K562 (cell line): ENCODE data around the gene HPDL. TPM values are rescaled to one million over a fixed set of nuclear protein-coding genes. Genes with fewer than 3 reads are reported as not detected.

Experiments
- ATF7 ChIP-seq: fragments of 450-650 bp; IDR thresholded peaks from 2 replicates; pipeline ENCODE4 v1.7.1; 2014; ENCODE audit warnings: mild to moderate bottlenecking, moderate library complexity
- BRCA1 ChIP-seq, 2 experiments: fragments of 450-650 bp in 1 of 2; sonication (generic) in 1 of 2; formaldehyde crosslinking in 1 of 2; IDR thresholded peaks; 2 replicates each; pipeline versions ENCODE4 v1.5.0 to v1.6.1; 2017 to 2020; ENCODE audit warnings: mild to moderate bottlenecking in 1 of 2, missing genetic modification reagents in 1 of 2
- CCNT2 ChIP-seq: IDR thresholded peaks from 2 replicates; pipeline ENCODE4 v1.6.1; 2011; ENCODE audit warnings: borderline replicate concordance, low read depth, mild to moderate bottlenecking, moderate library complexity, mixed read lengths, low read length; ENCODE audit not compliant: insufficient read length; ENCODE audit errors: extremely low read depth
- CHD2 ChIP-seq: IDR thresholded peaks from 2 replicates; pipeline ENCODE4 v1.6.1; 2011; ENCODE audit warnings: low read depth, low read length
- ETV1 ChIP-seq: fragments of 450-650 bp; conservative IDR thresholded peaks from 2 replicates; pipeline ENCODE4 v1.6.1; 2016; ENCODE audit warnings: missing genetic modification characterization, control low read depth, low read depth, missing compliant biosample characterization
- GABPA ChIP-seq: fragments of 200-800 bp; sonication (Bioruptor generic); conservative IDR thresholded peaks from 2 replicates; pipeline ENCODE4 v1.6.1; 2016; ENCODE audit warnings: low read depth, missing genetic modification characterization, missing compliant biosample characterization
- ID3 ChIP-seq, 2 experiments: fragments of 250-450 bp in 1 of 2; fragments of 450-650 bp in 1 of 2; sonication (Bioruptor Pico) in 1 of 2; IDR thresholded peaks; 2 replicates each; pipeline versions ENCODE4 v1.6.1 to v1.8.0; 2016 to 2021; ENCODE audit warnings: mild to moderate bottlenecking in 2 of 2, moderate library complexity in 2 of 2, missing compliant biosample characterization in 1 of 2, missing genetic modification characterization in 1 of 2
- RB1 ChIP-seq: fragments of 450-650 bp; IDR thresholded peaks from 2 replicates; pipeline ENCODE4 v1.6.1; 2017; ENCODE audit warnings: low read depth, mild to moderate bottlenecking
- SOX6 ChIP-seq: fragments of 450-650 bp; IDR thresholded peaks from 2 replicates; pipeline ENCODE4 v1.6.1; 2014; ENCODE audit warnings: mild to moderate bottlenecking
- SP2 ChIP-seq: IDR thresholded peaks from 2 replicates; pipeline ENCODE4 v1.6.1; 2011; ENCODE audit warnings: mild to moderate bottlenecking, low read depth, low read length, moderate library complexity; ENCODE audit not compliant: poor library complexity, severe bottlenecking; ENCODE audit errors: extremely low read depth
- ZNF75A ChIP-seq: fragments of 450-650 bp; formaldehyde crosslinking; IDR thresholded peaks from 2 replicates; pipeline ENCODE4 v1.4.0; 2020; ENCODE audit warnings: mild to moderate bottlenecking
- ZNF780A ChIP-seq: fragments of 250-450 bp; sonication (Bioruptor Pico); IDR thresholded peaks from 2 replicates; pipeline ENCODE4 v1.5.0; 2021; ENCODE audit warnings: mild to moderate bottlenecking
- polyA plus RNA-seq, 8 experiments: library from polyadenylated mRNA; depleted of rRNA in 4 of 8; stranded (reverse) in 5 of 8; unstranded in 3 of 8; fragments of >200 nt; fragmentation: Nextera tagmentation in 2 of 8; fragmentation: Illumina TruSeq in 1 of 8; extraction: Ambion mirVana in 2 of 8; extraction: Trizol in 1 of 8; gene quantifications; 2 replicates each; pipeline versions ENCODE4 v1.2.1 to v1.2.3, GENCODE V29; 2011 to 2014; ENCODE audit warnings: inconsistent platforms in 1 of 8, missing spikeins in 1 of 8
- total RNA-seq, 7 experiments: library from RNA; depleted of rRNA in 6 of 7; stranded (reverse); fragments of >200 nt in 6 of 7; fragmentation: Illumina TruSeq in 2 of 7; extraction: Trizol in 2 of 7; gene quantifications; 2 replicates each; pipeline versions ENCODE4 v1.2.1 to v1.2.3, GENCODE V29; 2011 to 2021; ENCODE audit warnings: low replicate concordance in 1 of 7
- TF ChIP-seq, protein P1 (sequence below): fragments of 250-450 bp; sonication (Bioruptor Pico); IDR thresholded peaks from 2 replicates; pipeline ENCODE4 v1.4.0; 2020; ENCODE audit warnings: mild to moderate bottlenecking, moderate library complexity
- TF ChIP-seq, protein P2 (sequence below): fragments of 250-450 bp; sonication (Bioruptor Pico); IDR thresholded peaks from 2 replicates; pipeline ENCODE4 v1.8.0; 2021; ENCODE audit warnings: mild to moderate bottlenecking, moderate library complexity
- TF ChIP-seq, protein P3 (sequence below): fragments of 250-450 bp; sonication (Bioruptor Pico); IDR thresholded peaks from 2 replicates; pipeline ENCODE4 v1.6.1; 2021; ENCODE audit warnings: mild to moderate bottlenecking
- TF ChIP-seq, protein P4 (sequence below): fragments of 150-350 bp; conservative IDR thresholded peaks from 2 replicates; pipeline ENCODE4 v1.6.1; 2014; ENCODE audit warnings: low read length

The HPDL gene
- total and polyA plus RNA-seq, 9 of the 15 experiments (the other 6 are each of a cell fraction or from before 2014, with no cell fraction given), result not detected

- TF ChIP-seq, protein P1, sequence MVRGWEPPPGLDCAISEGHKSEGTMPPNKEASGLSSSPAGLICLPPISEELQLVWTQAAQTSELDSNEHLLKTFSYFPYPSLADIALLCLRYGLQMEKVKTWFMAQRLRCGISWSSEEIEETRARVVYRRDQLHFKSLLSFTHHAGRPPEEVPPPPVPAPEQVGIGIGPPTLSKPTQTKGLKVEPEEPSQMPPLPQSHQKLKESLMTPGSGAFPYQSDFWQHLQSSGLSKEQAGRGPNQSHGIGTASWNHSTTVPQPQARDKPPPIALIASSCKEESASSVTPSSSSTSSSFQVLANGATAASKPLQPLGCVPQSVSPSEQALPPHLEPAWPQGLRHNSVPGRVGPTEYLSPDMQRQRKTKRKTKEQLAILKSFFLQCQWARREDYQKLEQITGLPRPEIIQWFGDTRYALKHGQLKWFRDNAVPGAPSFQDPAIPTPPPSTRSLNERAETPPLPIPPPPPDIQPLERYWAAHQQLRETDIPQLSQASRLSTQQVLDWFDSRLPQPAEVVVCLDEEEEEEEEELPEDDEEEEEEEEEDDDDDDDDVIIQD, result no peak
- TF ChIP-seq ZNF75A (CRISPR knock-in tag), result no peak
- no peak for TF ChIP-seq ZNF780A (CRISPR knock-in tag)
- no peak for TF ChIP-seq SP2
- peak; percentile 85 for TF ChIP-seq ETV1 (tag)
- TF ChIP-seq, protein P2, sequence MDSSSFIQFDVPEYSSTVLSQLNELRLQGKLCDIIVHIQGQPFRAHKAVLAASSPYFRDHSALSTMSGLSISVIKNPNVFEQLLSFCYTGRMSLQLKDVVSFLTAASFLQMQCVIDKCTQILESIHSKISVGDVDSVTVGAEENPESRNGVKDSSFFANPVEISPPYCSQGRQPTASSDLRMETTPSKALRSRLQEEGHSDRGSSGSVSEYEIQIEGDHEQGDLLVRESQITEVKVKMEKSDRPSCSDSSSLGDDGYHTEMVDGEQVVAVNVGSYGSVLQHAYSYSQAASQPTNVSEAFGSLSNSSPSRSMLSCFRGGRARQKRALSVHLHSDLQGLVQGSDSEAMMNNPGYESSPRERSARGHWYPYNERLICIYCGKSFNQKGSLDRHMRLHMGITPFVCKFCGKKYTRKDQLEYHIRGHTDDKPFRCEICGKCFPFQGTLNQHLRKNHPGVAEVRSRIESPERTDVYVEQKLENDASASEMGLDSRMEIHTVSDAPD, result no peak
- peak; percentile 86 for TF ChIP-seq RB1
- TF ChIP-seq GABPA (tag), result peak; percentile 89
- TF ChIP-seq BRCA1 (IDR thresholded peaks at IDR 0.05), result no peak
- TF ChIP-seq BRCA1 (CRISPR knock-in tag; IDR thresholded peaks at IDR 0.05), result no peak
- TF ChIP-seq ATF7, result peak; percentile 76
- TF ChIP-seq, protein P3, sequence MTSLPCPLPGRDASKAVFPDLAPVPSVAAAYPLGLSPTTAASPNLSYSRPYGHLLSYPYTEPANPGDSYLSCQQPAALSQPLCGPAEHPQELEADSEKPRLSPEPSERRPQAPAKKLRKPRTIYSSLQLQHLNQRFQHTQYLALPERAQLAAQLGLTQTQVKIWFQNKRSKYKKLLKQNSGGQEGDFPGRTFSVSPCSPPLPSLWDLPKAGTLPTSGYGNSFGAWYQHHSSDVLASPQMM (CRISPR knock-in tag), result no peak
- TF ChIP-seq, protein P4, sequence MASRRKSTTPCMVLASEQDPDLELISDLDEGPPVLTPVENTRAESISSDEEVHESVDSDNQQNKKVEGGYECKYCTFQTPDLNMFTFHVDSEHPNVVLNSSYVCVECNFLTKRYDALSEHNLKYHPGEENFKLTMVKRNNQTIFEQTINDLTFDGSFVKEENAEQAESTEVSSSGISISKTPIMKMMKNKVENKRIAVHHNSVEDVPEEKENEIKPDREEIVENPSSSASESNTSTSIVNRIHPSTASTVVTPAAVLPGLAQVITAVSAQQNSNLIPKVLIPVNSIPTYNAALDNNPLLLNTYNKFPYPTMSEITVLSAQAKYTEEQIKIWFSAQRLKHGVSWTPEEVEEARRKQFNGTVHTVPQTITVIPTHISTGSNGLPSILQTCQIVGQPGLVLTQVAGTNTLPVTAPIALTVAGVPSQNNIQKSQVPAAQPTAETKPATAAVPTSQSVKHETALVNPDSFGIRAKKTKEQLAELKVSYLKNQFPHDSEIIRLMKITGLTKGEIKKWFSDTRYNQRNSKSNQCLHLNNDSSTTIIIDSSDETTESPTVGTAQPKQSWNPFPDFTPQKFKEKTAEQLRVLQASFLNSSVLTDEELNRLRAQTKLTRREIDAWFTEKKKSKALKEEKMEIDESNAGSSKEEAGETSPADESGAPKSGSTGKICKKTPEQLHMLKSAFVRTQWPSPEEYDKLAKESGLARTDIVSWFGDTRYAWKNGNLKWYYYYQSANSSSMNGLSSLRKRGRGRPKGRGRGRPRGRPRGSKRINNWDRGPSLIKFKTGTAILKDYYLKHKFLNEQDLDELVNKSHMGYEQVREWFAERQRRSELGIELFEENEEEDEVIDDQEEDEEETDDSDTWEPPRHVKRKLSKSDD, result no peak; the same call in 1 of the 2 replicates
- peak; percentile 71 for TF ChIP-seq CCNT2
- TF ChIP-seq CHD2, result peak; percentile 90
- TF ChIP-seq ID3 (CRISPR knock-in tag; IDR thresholded peaks at IDR 0.05), result no peak
- 0 out of 2 replicates have a peak, but pooled peaks have one; percentile 69 for TF ChIP-seq ID3 (tag; IDR thresholded peaks at IDR 0.05)
- TF ChIP-seq SOX6, result 0 out of 2 replicates have a peak, but pooled peaks have one; percentile 31
Observed at GRCh38 chr1:45339789-45340558, 13.3 kb downstream of the HPDL start, which contains the start of the genes MUTYH and TOE1 (continued).
